Right lobe of liver (tissue), 6 donors: Measurements from ENCODE around the gene RAP1GAP2. TPM values are rescaled to one million over a fixed set of nuclear protein-coding genes. Genes with fewer than 3 reads are reported as not detected.
"Not testable (repeated sequence)": the region's sequence is repeated elsewhere in the genome, so short reads cannot be mapped to it uniquely, and the experiment has no call there.

ENCODE experiments used
- ATAC-seq, 4 donors: fragments of 200-7000 bp; cut with Tn5 transposase; one replicate each; pipeline ENCODE4 v1.9.1; 2020; ENCODE audit warnings: mild to moderate bottlenecking in 4 of 4, moderate library complexity in 4 of 4
- DNase-seq, 3 donors: peaks; one replicate each; pipeline ENCODE4 v3.0.0-alpha.2; 2020
- H3K27ac ChIP-seq, 3 donors: fragments of 200-600 bp; one replicate each; pipeline ENCODE4 v1.8.0; 2022
- H3K27me3 ChIP-seq, 2 donors: fragments of 200-600 bp; one replicate each; pipeline ENCODE4 v1.8.0; 2022
- H3K36me3 ChIP-seq, 4 donors: fragments of 200-600 bp; sonication (generic) in 1 of 4; one replicate each; pipeline versions ENCODE4 v1.5.1 to v1.8.0; 2017 to 2022; ENCODE audit warnings: control low read depth in 1 of 4
- H3K4me1 ChIP-seq, 4 donors: fragments of 200-600 bp; sonication (generic) in 1 of 4; one replicate each; pipeline versions ENCODE4 v1.5.1 to v1.8.0; 2017 to 2022; ENCODE audit warnings: control low read depth in 1 of 4
- H3K4me3 ChIP-seq, 3 donors: fragments of 200-600 bp; one replicate each; pipeline ENCODE4 v1.8.0; 2022
- H3K9me3 ChIP-seq, 4 donors: fragments of 200-600 bp; sonication (generic) in 1 of 4; one replicate each; pipeline versions ENCODE4 v1.5.1 to v1.8.0; 2017 to 2022; ENCODE audit warnings: control low read depth in 1 of 4
- CTCF ChIP-seq, 4 donors: fragments of 200-600 bp in 3 of 4; fragments of 450-650 bp in 1 of 4; IDR thresholded peaks; one replicate each; pipeline versions ENCODE4 v1.5.1 to v1.8.0; 2016 to 2022; ENCODE audit warnings: antibody characterized with exemption in 4 of 4, mild to moderate bottlenecking in 2 of 4
- POLR2A ChIP-seq: fragments of 450-650 bp; IDR thresholded peaks from one replicate; pipeline ENCODE4 v1.6.1; 2017; ENCODE audit warnings: antibody characterized with exemption, mild to moderate bottlenecking
- WGBS: methylation state at CpG from one replicate; pipeline ENCODE4 v1.1.6; 2018; ENCODE audit warnings: low coverage, low lambda C conversion rate; ENCODE audit not compliant: insufficient coverage; ENCODE audit errors: missing lambda C conversion rate; 5-methylcytosine and 5-hydroxymethylcytosine counted together
- intact Hi-C, 2 donors: fragments of 100-400 bp; cut with DNase I; formaldehyde crosslinking; loops; one replicate each; pipeline versions ENCODE4 v1.11.2 to v1.14.1; 2022
- total RNA-seq, 6 experiments: library from RNA; depleted of rRNA in 2 of 6; stranded (reverse); fragments of >200 nt in 2 of 6; fragmentation: NEBNext Ultra II Directional in 3 of 6; extraction: Animal tissue kit (Norgen Biotek cat#: 25700) in 3 of 6; gene quantifications; one replicate each; pipeline versions ENCODE4 v1.1.0 to v1.2.4, GENCODE V29; 2016 to 2023
- donor health status: DM: no; HTN: yes; CAD: no.
- donor health status: DM: no; HTN: no; CAD: no.
- donor health status: DM: no; HTN: no; CAD: no.
- donor health status: DM: no; HTN: yes; CAD: no.
- donor health status: DM: no; HTN: yes; CAD: no.

Gene RAP1GAP2
- total RNA-seq, 6 experiments from 2014 or later, result 1.0 to 3.8 (median 1.8) TPM

- ATAC-seq (no peak), DNase-seq (no peak)
- 72% methylated on average over 14 of the region's 19 CpGs for WGBS
- intact Hi-C loops, result no loop called here
- Histone ChIP-seq H3K9me3 (no peaks in the 10 kb centered on the region), H3K4me1 (no peaks in the 10 kb centered on the region), H3K27ac (no peak overlapping the region), H3K27me3 (no peaks in the 10 kb centered on the region), H3K36me3 (no peaks in the 10 kb centered on the region), H3K4me3 (no peak overlapping the region)
- TF ChIP-seq POLR2A (no peak), CTCF (IDR thresholded peaks at IDR 0.05) (no peak)
Observed at GRCh38 chr17:3029213-3029913, 233.1 kb downstream of the RAP1GAP2 start.

GRCh38 chr17:3030096-3030495 lies 233.9 kb downstream of the RAP1GAP2 start:
- ATAC-seq (peak; percentile 17 to 62 (median 46)), DNase-seq (no peak)
- Histone ChIP-seq H3K4me1 (no peaks in the 10 kb centered on the region), H3K9me3 (no peaks in the 10 kb centered on the region), H3K36me3 (no peaks in the 10 kb centered on the region), H3K27ac (peak overlapping the region in 1 of 3 donors; percentile 63), H3K27me3 (no peaks in the 10 kb centered on the region), H3K4me3 (no peak overlapping the region)
- intact Hi-C loops, result no loop called here
- 61% methylated on average over 7 of the region's 7 CpGs for WGBS
- TF ChIP-seq POLR2A, result no peak
- TF ChIP-seq CTCF (IDR thresholded peaks at IDR 0.05), result no peak

GRCh38 chr17:3030852-3031470 lies 234.7 kb downstream of the RAP1GAP2 start:
- peak overlapping the region in 1 of 3 donors; percentile 63 for H3K27ac ChIP-seq
- DNase-seq, result peak in 1 of 3 donors; percentile 40
- intact Hi-C loops, ATAC-seq, H3K9me3 ChIP-seq, H3K4me3 ChIP-seq, H3K36me3 ChIP-seq, H3K4me1 ChIP-seq, H3K27me3 ChIP-seq: not testable (repeated sequence)
- WGBS, result 81% methylated on average over 9 of the region's 14 CpGs

GRCh38 chr17:3032258-3033247 lies 236.3 kb downstream of the RAP1GAP2 start:
- WGBS, result 69% methylated on average over 4 of the region's 27 CpGs
- Histone ChIP-seq H3K9me3 (no peaks in the 10 kb centered on the region), H3K27ac (no peak overlapping the region), H3K4me1 (no peaks in the 10 kb centered on the region), H3K4me3 (no peak overlapping the region), H3K27me3 (no peaks in the 10 kb centered on the region), H3K36me3 (no peaks in the 10 kb centered on the region)
- TF ChIP-seq POLR2A (no peak), CTCF (IDR thresholded peaks at IDR 0.05) (no peak)
- intact Hi-C loops, result no loop called here
- ATAC-seq, result no peak
- DNase-seq, result peak in 1 of 3 donors; percentile 36
